Measurements from ENCODE around the gene GMNN. TPM values are rescaled to one million over a fixed set of nuclear protein-coding genes. Genes with fewer than 3 reads are reported as not detected.
"Not testable (repeated sequence)": the region's sequence is repeated elsewhere in the genome, so short reads cannot be mapped to it uniquely, and the experiment has no call there.

Gene GMNN
- total and polyA plus RNA-seq, 2 experiments from 2014 or later: 88.2 to 202 TPM

DNA sequence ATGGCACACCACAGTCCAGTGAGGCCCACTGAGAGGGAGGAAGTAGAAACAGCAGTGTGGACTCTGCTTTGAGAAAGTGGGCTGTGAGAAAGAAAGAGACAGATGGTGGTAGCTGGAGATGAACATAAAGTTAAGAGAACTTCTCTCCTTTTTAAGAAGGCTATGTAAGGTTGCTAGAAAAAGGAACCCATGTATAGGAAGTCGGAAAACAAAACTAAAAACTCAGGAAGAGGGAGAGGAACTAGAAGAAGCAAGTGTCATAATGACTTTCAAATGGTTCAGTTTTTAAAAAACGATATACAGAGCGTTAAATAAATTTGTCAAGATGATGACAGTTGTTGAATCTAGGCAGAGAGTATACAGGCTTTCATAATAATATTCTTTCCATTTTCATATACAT is 25.4 kb upstream of the GMNN start:
- H3K27ac Mint-ChIP-seq: no peak overlapping the region
- no peak for TF ChIP-seq JUNB (IDR thresholded peaks at IDR 0.05; ENCODE audit: unreplicated experiment)
- no peaks in the 10 kb centered on the region for H3K36me3 Mint-ChIP-seq (ENCODE audit: low read depth)
- peaks cover 1% of the 10 kb centered on the region for H3K27me3 Mint-ChIP-seq (ENCODE audit: insufficient read depth, low read depth, poor library complexity)
- DNase-seq (ENCODE audit: low spot score): no peak
- H3K36me3 ChIP-seq (ENCODE audit: insufficient read depth): no peaks in the 10 kb centered on the region
- H3K4me1 Mint-ChIP-seq: no peaks in the 10 kb centered on the region
- no peaks in the 10 kb centered on the region for H3K79me2 ChIP-seq (replicated peaks; ENCODE audit: insufficient read depth)
- no peak overlapping the region for H3K27ac ChIP-seq (ENCODE audit: low read depth)
- 0 out of 2 replicates have a peak, but pooled peaks cover 2% of the 10 kb centered on the region for H3F3A ChIP-seq (replicated peaks; ENCODE audit: low read depth)
- H3K4me1 ChIP-seq (ENCODE audit: insufficient read depth): no peaks in the 10 kb centered on the region
- H3K4me3 ChIP-seq: no peak overlapping the region
- H3K4me3 Mint-ChIP-seq: no peak overlapping the region
- H4K20me1 ChIP-seq (replicated peaks; ENCODE audit: insufficient read depth): no peaks in the 10 kb centered on the region
- H2AFZ ChIP-seq: peak overlapping the region; percentile 52; the same call in 1 of the 2 replicates
- H3K9me2 ChIP-seq (ENCODE audit: insufficient read depth): no peaks in the 10 kb centered on the region
- H3K4me2 ChIP-seq: no peak overlapping the region
- H3K9me3 Mint-ChIP-seq: peaks cover 2% of the 10 kb centered on the region; the same call in 1 of the 3 replicates
- ATAC-seq: no peak
- H3K27me3 ChIP-seq (ENCODE audit: insufficient read depth): no peaks in the 10 kb centered on the region

DNA sequence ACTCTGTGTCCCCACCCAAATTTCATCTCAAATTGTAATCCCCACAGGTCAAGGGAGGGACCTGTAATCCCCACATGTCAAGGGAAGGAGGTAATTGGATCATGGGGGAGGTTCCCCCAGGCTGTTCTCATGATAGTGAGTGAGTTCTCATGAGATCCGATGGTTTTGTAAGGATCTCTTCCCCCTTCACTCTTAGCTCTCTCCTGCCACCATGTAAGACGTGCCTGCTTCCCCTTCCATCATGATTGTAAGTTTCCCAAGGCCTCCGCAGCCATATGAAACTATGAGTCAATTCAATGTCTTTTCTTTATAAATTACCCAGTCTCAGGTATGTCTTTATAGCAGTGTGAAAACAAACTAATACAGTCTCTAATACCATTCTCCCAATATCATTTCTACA is 23.9 kb upstream of the GMNN start:
- H4K20me1 ChIP-seq (replicated peaks; ENCODE audit: insufficient read depth); H3K4me1 ChIP-seq (ENCODE audit: insufficient read depth); H3K27ac Mint-ChIP-seq; ATAC-seq; H3K27me3 ChIP-seq (ENCODE audit: insufficient read depth); H3K27me3 Mint-ChIP-seq (ENCODE audit: insufficient read depth, low read depth, poor library complexity); H3K4me3 ChIP-seq; H3K79me2 ChIP-seq (replicated peaks; ENCODE audit: insufficient read depth); H3F3A ChIP-seq (replicated peaks; ENCODE audit: low read depth); H3K4me1 Mint-ChIP-seq; H3K4me3 Mint-ChIP-seq; DNase-seq (ENCODE audit: low spot score); H3K27ac ChIP-seq (ENCODE audit: low read depth); H3K36me3 Mint-ChIP-seq (ENCODE audit: low read depth); H3K9me3 Mint-ChIP-seq; H3K4me2 ChIP-seq; H3K36me3 ChIP-seq (ENCODE audit: insufficient read depth); H3K9me2 ChIP-seq (ENCODE audit: insufficient read depth): not testable (repeated sequence)
- 0 out of 2 replicates have a peak overlapping the region, but pooled peaks have one; percentile 28 for H2AFZ ChIP-seq

- H3K27ac Mint-ChIP-seq: no peak overlapping the region
- Histone ChIP-seq H3K36me3 (ENCODE audit: insufficient read depth) (no peaks in the 10 kb centered on the region), H2AFZ (no peak overlapping the region), H4K20me1 (replicated peaks; ENCODE audit: insufficient read depth) (no peaks in the 10 kb centered on the region), H3K79me2 (replicated peaks; ENCODE audit: insufficient read depth) (no peaks in the 10 kb centered on the region), H3K27ac (ENCODE audit: low read depth) (no peak overlapping the region), H3K4me1 (ENCODE audit: insufficient read depth) (peaks cover 4% of the 10 kb centered on the region; the same call in 1 of the 2 replicates), H3K27me3 (ENCODE audit: insufficient read depth) (no peaks in the 10 kb centered on the region), H3F3A (replicated peaks; ENCODE audit: low read depth) (0 out of 2 replicates have a peak, but pooled peaks cover 2% of the 10 kb centered on the region), H3K4me2 (no peak overlapping the region), H3K4me3 (no peak overlapping the region), H3K9me2 (ENCODE audit: insufficient read depth) (peaks cover 6% of the 10 kb centered on the region)
- ATAC-seq: no peak
- DNase-seq (ENCODE audit: low spot score): no peak
- H3K4me1 Mint-ChIP-seq: no peaks in the 10 kb centered on the region
- peaks cover 6% of the 10 kb centered on the region; the same call in 1 of the 3 replicates for H3K9me3 Mint-ChIP-seq
- no peak overlapping the region for H3K4me3 Mint-ChIP-seq
- no peaks in the 10 kb centered on the region for H3K36me3 Mint-ChIP-seq (ENCODE audit: low read depth)
- H3K27me3 Mint-ChIP-seq (ENCODE audit: insufficient read depth, low read depth, poor library complexity): peaks cover 1% of the 10 kb centered on the region
- TF ChIP-seq EZH2 (IDR thresholded peaks at IDR 0.05; ENCODE audit: low read depth, unreplicated experiment): no peak
- no peak for TF ChIP-seq ETS1 (IDR thresholded peaks at IDR 0.05)
- TF ChIP-seq, protein P1, sequence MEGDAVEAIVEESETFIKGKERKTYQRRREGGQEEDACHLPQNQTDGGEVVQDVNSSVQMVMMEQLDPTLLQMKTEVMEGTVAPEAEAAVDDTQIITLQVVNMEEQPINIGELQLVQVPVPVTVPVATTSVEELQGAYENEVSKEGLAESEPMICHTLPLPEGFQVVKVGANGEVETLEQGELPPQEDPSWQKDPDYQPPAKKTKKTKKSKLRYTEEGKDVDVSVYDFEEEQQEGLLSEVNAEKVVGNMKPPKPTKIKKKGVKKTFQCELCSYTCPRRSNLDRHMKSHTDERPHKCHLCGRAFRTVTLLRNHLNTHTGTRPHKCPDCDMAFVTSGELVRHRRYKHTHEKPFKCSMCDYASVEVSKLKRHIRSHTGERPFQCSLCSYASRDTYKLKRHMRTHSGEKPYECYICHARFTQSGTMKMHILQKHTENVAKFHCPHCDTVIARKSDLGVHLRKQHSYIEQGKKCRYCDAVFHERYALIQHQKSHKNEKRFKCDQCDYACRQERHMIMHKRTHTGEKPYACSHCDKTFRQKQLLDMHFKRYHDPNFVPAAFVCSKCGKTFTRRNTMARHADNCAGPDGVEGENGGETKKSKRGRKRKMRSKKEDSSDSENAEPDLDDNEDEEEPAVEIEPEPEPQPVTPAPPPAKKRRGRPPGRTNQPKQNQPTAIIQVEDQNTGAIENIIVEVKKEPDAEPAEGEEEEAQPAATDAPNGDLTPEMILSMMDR (conservative IDR thresholded peaks at IDR 0.05; ENCODE audit: low read depth in 2 of 2): no peak
- TF ChIP-seq JUNB (IDR thresholded peaks at IDR 0.05; ENCODE audit: unreplicated experiment): no peak
- no peak for TF ChIP-seq STAT1 (IDR thresholded peaks at IDR 0.05; ENCODE audit: unreplicated experiment)
- no peak for TF ChIP-seq NANOG (IDR thresholded peaks at IDR 0.05; ENCODE audit: borderline replicate concordance)
- TF ChIP-seq, protein P2, sequence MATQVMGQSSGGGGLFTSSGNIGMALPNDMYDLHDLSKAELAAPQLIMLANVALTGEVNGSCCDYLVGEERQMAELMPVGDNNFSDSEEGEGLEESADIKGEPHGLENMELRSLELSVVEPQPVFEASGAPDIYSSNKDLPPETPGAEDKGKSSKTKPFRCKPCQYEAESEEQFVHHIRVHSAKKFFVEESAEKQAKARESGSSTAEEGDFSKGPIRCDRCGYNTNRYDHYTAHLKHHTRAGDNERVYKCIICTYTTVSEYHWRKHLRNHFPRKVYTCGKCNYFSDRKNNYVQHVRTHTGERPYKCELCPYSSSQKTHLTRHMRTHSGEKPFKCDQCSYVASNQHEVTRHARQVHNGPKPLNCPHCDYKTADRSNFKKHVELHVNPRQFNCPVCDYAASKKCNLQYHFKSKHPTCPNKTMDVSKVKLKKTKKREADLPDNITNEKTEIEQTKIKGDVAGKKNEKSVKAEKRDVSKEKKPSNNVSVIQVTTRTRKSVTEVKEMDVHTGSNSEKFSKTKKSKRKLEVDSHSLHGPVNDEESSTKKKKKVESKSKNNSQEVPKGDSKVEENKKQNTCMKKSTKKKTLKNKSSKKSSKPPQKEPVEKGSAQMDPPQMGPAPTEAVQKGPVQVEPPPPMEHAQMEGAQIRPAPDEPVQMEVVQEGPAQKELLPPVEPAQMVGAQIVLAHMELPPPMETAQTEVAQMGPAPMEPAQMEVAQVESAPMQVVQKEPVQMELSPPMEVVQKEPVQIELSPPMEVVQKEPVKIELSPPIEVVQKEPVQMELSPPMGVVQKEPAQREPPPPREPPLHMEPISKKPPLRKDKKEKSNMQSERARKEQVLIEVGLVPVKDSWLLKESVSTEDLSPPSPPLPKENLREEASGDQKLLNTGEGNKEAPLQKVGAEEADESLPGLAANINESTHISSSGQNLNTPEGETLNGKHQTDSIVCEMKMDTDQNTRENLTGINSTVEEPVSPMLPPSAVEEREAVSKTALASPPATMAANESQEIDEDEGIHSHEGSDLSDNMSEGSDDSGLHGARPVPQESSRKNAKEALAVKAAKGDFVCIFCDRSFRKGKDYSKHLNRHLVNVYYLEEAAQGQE (IDR thresholded peaks at IDR 0.05; ENCODE audit: unreplicated experiment): no peak
Measured at GRCh38 chr6:24752503-24752902, 22.2 kb upstream of the GMNN start.
